GM21515 (cell line): ENCODE data around the gene HES3.

ENCODE experiments used
- ATAC-seq: cut with Tn5 transposase; IDR thresholded peaks from one replicate; pipeline ENCODE4 v1.9.1; 2021; ENCODE audit not compliant: unreplicated experiment

Gene HES3

DNA sequence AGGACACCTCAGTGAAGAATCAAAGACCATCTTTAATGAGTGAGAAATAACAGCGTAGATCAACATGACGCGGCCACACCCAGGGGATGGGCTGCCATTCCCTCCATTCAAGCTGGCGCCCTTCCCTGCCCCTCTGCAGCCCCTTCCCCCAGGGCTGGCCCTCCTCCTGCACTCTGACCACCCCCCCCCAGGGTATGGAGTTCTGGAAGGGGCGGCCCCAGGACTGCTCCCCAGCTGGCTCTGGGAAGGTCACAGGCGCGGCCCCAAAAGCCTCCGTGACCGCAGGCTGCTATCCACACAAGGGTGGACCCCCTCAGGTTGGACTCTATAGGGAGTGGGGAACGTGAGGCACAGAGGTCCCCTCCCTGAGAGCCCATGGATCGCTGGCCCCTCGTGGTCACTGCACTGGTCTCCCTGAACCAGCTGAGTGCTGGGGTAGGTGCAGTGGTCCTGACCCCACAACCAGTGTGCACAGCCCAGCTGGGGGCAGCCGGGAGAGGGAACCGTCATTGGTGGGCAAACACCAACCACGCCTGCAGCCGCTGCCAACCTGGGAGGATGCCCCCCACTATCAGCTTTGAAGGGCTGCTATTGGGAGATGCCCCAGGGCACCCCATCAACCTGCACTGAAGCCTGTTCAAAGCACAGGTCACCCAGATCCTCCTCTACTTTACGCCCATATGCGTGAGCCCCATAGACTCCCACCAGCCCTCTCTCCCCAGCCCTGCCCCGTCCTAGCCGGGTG lies 33.0 kb downstream of the HES3 start:
- no peak for ATAC-seq

DNA sequence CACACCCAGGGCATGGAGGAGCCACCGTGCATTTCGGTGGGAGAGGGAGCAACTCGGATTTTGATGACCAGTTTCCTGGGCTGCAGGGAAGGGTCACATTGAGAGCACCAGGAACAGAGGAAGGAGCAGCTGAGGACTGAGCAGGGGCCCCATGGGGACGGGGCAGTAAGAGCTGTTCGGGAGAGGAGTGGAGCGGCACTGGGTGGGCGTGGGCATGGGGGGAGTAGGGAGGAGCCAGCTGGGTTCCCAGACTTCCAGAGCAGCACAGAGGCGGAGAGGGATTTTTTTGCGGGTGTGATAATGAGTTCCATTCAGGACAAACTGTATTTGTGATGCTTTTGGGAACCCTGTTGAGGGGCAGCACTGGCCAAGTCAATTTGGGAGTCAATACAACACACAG lies 34.3 kb downstream of the HES3 start:
- ATAC-seq, result no peak

DNA sequence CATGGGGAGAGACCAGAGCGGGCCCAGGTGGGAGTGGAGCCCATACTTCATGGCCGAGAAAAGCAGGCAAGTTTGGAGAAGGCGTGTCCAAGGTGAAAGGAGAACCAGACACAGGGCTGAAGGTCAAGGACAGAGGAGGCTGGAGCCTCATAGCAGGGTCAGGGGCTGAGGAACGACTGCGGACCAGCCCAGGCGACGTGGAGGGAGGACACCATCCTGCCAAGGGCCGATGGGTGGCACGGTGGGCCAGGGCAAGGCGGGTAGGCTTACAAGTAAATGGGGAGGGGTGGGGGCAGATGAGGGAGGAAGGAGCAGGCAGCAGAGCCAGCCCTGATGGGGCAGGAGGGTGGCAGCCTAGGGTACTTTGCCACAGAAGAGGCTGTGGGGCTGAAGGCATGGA lies 35.1 kb downstream of the HES3 start:
- ATAC-seq, result no peak

GRCh38 chr1:6279613-6280383 lies 35.8 kb downstream of the HES3 start:
- no peak for ATAC-seq

- no peak for ATAC-seq
These were observed 36.9 kb downstream of the HES3 start for GRCh38 chr1:6280761-6281451.

- no peak for ATAC-seq
These were observed 37.8 kb downstream of the HES3 start for GRCh38 chr1:6281511-6282402.

DNA sequence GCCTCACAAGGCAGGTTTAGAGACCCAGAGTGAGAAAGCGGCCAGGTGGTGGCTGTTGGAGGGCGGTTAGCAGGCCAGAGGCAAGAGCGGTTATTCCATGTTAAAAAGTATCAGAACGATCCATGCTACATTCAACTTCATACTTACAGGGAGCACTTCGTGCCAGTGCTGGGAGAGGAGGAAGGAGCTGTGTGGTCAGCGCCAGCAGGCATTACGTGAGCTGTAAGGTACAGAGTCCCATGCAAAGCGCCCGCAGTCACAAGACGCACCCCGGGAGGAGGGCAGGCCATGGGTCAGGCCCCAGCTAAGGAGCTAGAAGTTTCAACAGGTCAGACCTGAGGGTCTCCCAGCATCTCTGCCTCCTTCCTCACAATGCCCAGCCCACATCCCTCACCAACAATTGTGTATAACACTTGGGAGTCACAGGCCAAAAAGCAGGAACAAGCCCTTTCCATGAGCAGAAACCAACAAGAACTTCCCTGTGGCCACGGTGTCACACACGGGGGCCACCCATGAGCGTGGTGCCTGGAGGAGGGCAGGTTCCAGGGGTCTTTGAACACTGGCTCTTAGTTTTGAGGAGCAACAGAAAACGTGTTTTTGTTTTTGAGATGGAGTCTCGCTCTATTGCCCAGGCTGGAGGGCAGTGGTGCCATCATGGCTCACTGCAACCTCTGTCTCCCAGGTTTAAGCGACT lies 38.7 kb downstream of the HES3 start:
- no peak for ATAC-seq

GRCh38 chr1:6285336-6285735 lies 41.4 kb downstream of the HES3 start:
- no peak for ATAC-seq

- no peak for ATAC-seq
These were observed 42.3 kb downstream of the HES3 start for GRCh38 chr1:6286266-6286665.

DNA sequence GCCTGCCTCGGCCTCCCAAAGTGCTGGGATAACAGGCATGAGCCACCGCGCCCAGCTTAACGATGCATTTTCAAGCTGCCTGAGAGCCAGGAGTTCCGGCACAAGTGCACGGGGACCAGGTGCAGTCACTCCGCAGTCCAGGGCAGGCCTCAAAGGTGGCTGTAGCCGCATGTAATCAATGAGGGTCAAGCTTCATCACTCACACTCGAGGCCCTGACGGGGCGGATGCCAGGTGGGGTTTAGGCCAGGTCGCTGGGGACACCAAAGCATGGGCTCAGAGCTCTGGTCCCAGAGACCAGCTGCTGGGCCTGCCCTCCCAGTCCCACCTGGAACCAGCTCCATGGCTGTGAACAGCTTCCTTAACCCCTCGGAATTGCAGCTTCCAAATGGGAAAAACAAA lies 43.0 kb downstream of the HES3 start:
- ATAC-seq, result no peak

- ATAC-seq, result no peak
These were observed 43.5 kb downstream of the HES3 start for GRCh38 chr1:6287431-6287886.

- ATAC-seq, result no peak
These were observed 44.0 kb downstream of the HES3 start for GRCh38 chr1:6288026-6288425.

- ATAC-seq, result no peak
These were observed 44.7 kb downstream of the HES3 start for GRCh38 chr1:6288665-6289064.

DNA sequence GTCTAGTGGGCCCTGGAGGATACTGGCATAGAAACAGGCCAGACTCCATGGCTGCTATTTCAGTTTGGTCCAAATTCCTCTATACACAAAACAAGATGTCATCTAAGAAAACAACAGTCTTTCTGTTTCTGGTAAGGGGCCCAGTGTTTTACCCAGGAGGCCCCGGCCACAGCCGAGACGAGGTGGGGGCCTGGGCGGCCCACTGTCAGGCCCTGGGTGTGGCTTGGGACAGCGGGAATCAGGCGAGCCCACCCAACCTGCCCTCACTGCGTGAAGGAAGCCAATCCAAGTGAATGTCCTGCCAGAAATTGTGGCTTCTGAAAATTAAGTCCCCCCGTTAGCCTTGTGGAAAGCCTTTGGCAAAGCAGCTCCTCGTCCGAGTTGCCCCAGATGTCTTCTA lies 48.1 kb downstream of the HES3 start:
- no peak for ATAC-seq

DNA sequence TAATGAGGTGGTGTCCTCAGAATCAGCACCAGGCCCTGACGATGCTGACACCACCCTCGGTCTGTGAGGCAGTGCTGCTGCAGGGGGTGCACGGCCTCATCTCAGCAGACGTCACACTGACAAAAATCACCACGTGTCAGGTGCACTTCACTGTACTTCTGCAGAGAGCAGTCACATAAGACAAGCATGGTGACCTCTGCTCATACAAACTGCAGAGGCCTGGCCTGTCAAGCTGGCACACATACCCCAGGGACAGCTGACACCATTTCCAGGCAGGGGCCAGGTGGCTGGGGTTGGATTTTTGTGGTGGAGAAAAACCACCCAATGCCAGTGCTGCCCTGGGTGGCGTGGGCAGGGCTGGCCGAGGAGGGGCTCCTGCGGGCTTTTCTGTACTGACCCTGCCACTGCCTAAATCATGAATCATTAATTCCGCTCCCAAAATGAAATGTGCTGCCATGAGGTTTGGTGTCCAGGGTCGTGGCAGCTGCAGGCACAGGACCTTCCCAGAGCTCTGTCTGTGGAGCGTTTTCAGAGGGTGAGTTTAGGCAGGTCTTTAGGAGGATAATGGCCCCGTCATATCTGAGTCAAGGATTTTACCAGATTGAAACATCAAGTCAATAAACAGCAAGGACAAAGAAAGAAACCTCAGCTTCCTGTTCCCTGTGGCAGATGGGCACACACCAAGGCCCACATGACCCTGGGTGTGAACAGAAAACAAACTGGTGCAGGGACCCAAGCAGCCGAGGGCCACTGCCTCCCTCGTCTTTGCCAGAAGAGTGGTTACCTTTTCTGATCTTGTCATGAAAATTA lies 50.3 kb downstream of the HES3 start:
- ATAC-seq, result no peak

- ATAC-seq, result no peak
These were observed 51.0 kb downstream of the HES3 start for GRCh38 chr1:6294890-6295556.
